ENCODE results near the gene BANP.
A peak's percentile ranks its signal among the peaks of the same experiment; 100 is the strongest.
"Not testable (repeated sequence)": the region's sequence is repeated elsewhere in the genome, so short reads cannot be mapped to it uniquely, and the experiment has no call there.

The BANP gene

GRCh38 chr16:88102597-88102996, 151.4 kb downstream of the BANP start:
- FAIRE-seq (no peak), DNase-seq (ENCODE audit: insufficient read length, low spot score) (no peak)
- no peak for TF ChIP-seq POLR2A (IDR thresholded peaks at IDR 0.05; ENCODE audit: low read depth, low read length)
- no peak for TF ChIP-seq PAX5 (IDR thresholded peaks at IDR 0.05; ENCODE audit: insufficient read depth, low read length, severe bottlenecking)
- no peak for TF ChIP-seq POLR2AphosphoS5 (IDR thresholded peaks at IDR 0.05; ENCODE audit: low read depth, low read length)
- no peak for TF ChIP-seq SPI1 (IDR thresholded peaks at IDR 0.05; ENCODE audit: low read depth, low read length)
- no peak for TF ChIP-seq POU2F2 (IDR thresholded peaks at IDR 0.05; ENCODE audit: low read depth, low read length)
- TF ChIP-seq TAF1 (IDR thresholded peaks at IDR 0.05; ENCODE audit: low read depth, low read length) = no peak

GRCh38 chr16:88103011-88103410, 151.8 kb downstream of the BANP start:
- FAIRE-seq (no peak), DNase-seq (ENCODE audit: insufficient read length, low spot score) (no peak)
- TF ChIP-seq POLR2AphosphoS5 (IDR thresholded peaks at IDR 0.05; ENCODE audit: low read depth, low read length) (no peak), POLR2A (IDR thresholded peaks at IDR 0.05; ENCODE audit: low read depth, low read length) (no peak)

GRCh38 chr16:88103581-88104188, 152.5 kb downstream of the BANP start:
- DNase-seq (ENCODE audit: insufficient read length, low spot score) (no peak), FAIRE-seq (no peak)
- no peak for TF ChIP-seq TAF1 (IDR thresholded peaks at IDR 0.05; ENCODE audit: low read depth, low read length)
- no peak for TF ChIP-seq PAX5 (IDR thresholded peaks at IDR 0.05; ENCODE audit: insufficient read depth, low read length, severe bottlenecking)
- TF ChIP-seq POLR2AphosphoS5 (IDR thresholded peaks at IDR 0.05; ENCODE audit: low read depth, low read length) = no peak
- no peak for TF ChIP-seq SPI1 (IDR thresholded peaks at IDR 0.05; ENCODE audit: low read depth, low read length)
- no peak for TF ChIP-seq POLR2A (IDR thresholded peaks at IDR 0.05; ENCODE audit: low read depth, low read length)
- TF ChIP-seq POU2F2 (IDR thresholded peaks at IDR 0.05; ENCODE audit: low read depth, low read length) = no peak

DNA sequence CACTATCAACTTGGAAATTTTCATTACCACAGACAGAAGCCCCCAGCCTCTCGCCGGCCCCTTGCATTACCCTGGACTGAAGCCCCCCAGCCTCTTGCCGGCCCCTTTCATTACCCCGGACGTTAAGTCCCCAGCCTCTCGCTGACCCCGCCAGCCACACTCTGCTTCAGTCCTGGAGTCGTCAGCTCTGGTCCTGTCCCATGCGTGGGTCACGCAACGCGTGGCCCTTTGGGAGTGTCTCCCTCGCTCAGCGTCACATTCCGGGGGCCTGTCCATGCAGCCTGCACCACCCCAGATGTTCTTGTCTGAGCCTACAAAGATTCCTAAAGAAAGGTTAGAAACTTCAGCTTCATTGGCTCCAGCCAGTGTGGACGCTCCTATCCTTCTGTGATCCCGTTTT, 153.1 kb downstream of the BANP start:
- not testable (repeated sequence) for DNase-seq (ENCODE audit: insufficient read length, low spot score); FAIRE-seq

GRCh38 chr16:88105574-88106140, 154.4 kb downstream of the BANP start:
- FAIRE-seq = not testable (repeated sequence)

DNA sequence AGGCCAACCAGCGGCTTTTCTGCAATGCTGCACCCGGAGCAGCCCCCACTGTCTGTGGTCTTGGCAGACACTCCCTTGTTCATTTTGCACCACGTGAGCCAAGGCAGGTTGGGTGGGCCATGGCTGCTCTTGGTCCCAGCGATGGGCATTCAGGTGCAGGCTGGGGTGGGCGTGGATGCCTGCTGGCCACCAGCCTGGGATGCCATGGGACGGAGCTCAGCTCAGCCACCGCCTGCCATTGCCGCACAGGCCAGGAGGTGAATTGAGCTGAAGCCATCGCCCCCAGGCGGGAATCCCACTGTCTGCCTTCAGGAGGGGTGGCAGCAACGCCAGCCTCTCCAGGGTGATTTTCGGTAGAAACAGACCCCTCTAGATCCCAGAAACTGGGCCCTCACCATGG, 155.3 kb downstream of the BANP start:
- FAIRE-seq; DNase-seq (ENCODE audit: insufficient read length, low spot score): not testable (repeated sequence)

More at GRCh38 chr16:88105574-88106140, 154.4 kb downstream of the BANP start:
- not testable (repeated sequence) for DNase-seq (ENCODE audit: insufficient read length, low spot score)

- FAIRE-seq (no peak), DNase-seq (ENCODE audit: insufficient read length, low spot score) (no peak)
- TF ChIP-seq POLR2AphosphoS5 (IDR thresholded peaks at IDR 0.05; ENCODE audit: low read depth, low read length) (no peak), PAX5 (IDR thresholded peaks at IDR 0.05; ENCODE audit: insufficient read depth, low read length, severe bottlenecking) (no peak), SPI1 (IDR thresholded peaks at IDR 0.05; ENCODE audit: low read depth, low read length) (no peak), POLR2A (IDR thresholded peaks at IDR 0.05; ENCODE audit: low read depth, low read length) (no peak), POU2F2 (IDR thresholded peaks at IDR 0.05; ENCODE audit: low read depth, low read length) (no peak), TAF1 (IDR thresholded peaks at IDR 0.05; ENCODE audit: low read depth, low read length) (no peak)
Measured at GRCh38 chr16:88108762-88109161, 157.5 kb downstream of the BANP start.

DNA sequence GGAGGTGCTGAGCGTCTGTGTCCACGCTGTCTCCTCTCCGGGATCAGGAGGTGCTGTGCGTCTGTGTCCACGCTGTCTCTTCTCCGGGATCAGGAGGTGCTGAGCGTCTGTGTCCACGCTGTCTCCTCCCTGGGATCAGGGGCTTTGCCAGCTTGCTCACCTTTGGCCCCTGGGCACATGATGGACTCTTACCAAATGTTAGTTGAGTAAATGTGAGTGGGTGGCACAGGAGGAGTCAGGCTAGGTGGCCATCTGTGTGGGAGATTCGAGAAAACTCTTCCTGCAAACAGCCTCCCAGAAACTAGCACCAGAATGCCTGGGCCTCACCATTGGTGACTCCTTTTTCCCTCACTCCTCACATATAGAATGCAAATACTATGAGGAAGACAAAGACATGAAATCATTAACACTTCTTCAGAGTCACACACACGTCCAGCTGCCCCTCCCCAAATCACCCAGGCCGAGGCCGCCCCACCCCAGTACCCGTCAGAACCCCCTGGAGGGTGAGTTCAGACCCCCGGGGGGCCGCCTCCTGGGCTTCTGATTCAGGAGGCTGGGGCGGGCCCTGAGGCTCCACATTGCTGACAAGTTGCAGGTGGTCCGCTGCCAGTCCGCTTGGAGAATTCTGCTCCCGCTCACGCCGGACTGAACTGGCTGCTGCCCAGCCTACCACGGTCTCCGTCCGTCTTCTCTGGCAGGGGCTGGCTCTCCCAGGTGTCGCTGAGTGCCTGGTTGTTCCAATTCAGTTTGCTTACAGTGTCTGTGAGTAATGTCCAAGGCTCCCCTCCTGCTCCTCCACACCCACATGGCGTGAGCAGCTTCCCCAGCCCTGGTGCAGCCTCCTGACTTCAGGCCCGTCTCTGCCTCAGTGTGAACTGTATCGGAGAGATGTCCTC, 158.7 kb downstream of the BANP start:
- FAIRE-seq; DNase-seq (ENCODE audit: insufficient read length, low spot score): not testable (repeated sequence)

DNA sequence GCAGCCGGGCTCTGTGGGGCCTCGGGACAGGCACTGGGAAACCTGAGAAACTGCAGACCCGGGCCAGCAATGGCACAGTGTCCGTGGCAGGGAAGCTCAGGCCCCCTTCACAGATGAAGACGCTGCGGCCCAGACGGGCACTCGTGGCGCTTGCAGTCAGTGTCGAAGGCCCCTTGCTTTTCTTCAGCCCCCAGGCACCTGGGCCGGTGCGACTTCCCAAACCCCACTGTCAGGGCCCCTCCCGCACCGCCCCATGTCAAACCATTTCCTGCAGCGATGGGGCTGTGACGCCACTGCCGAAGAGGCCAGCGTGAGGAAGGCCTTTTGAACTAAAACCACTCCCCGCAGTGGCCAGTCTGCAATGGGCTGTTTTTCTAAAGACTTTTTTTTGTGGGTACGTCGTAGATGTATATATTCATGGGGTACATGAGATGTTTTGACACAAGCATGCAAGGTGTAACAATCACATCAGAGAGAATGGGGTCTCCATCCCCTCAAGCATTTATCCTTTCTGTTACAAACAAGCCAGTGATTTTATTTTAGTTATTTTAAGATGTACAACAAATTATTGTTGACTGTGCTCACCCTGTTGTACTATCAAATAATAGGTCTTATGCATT, 159.8 kb downstream of the BANP start:
- FAIRE-seq; DNase-seq (ENCODE audit: insufficient read length, low spot score): not testable (repeated sequence)

DNA sequence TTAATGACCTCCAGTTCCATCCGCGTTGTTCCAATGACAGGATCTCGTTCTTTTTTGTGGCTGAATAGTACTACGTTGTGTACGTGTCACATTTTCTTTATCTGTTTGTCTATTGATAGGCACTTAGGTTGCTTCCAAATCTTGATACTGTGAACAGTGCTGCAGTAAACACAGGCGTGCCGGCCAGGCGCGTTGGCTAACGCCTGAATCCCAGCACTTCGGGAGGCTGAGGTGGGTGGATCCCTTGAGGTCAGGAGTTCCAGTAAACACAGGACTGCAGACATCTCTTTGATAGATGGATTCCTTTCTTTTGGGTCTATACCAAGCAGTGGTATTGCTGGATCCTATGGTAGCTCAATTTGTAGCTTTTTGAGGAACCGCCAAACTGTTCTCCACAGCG, 160.7 kb downstream of the BANP start:
- not testable (repeated sequence) for DNase-seq (ENCODE audit: insufficient read length, low spot score); FAIRE-seq

DNA sequence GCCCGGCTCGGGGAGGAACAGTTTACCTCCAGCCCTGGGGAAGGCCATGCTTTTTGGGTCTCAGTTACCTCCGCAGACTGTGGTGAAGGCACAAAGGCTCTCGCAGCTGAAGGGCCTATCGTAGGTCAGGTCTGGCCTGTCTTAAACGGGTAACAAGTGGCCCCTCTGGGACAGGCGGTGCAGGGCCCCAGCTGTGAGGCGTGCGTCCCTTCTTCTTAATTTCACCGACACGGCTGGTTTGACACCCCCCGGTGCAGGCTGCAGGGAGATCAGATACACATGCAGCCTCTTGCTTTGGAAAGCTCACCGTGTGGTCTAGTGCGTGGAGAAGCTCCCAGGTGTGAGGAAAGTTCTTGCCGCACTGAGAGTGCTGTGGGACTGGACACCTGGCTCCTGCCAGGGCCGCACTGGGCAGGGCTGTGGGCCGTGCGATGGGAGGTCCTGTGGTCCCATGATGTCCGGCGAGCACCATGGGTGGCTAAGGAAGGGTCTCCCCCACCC, 162.4 kb downstream of the BANP start:
- DNase-seq (ENCODE audit: insufficient read length, low spot score) (no peak), FAIRE-seq (no peak)
- no peak for TF ChIP-seq POLR2AphosphoS5 (IDR thresholded peaks at IDR 0.05; ENCODE audit: low read depth, low read length)
- TF ChIP-seq PAX5 (IDR thresholded peaks at IDR 0.05; ENCODE audit: insufficient read depth, low read length, severe bottlenecking) = no peak
- no peak for TF ChIP-seq POLR2A (IDR thresholded peaks at IDR 0.05; ENCODE audit: low read depth, low read length)
- TF ChIP-seq TAF1 (IDR thresholded peaks at IDR 0.05; ENCODE audit: low read depth, low read length) = no peak
- no peak for TF ChIP-seq POU2F2 (IDR thresholded peaks at IDR 0.05; ENCODE audit: low read depth, low read length)
- no peak for TF ChIP-seq SPI1 (IDR thresholded peaks at IDR 0.05; ENCODE audit: low read depth, low read length)

DNA sequence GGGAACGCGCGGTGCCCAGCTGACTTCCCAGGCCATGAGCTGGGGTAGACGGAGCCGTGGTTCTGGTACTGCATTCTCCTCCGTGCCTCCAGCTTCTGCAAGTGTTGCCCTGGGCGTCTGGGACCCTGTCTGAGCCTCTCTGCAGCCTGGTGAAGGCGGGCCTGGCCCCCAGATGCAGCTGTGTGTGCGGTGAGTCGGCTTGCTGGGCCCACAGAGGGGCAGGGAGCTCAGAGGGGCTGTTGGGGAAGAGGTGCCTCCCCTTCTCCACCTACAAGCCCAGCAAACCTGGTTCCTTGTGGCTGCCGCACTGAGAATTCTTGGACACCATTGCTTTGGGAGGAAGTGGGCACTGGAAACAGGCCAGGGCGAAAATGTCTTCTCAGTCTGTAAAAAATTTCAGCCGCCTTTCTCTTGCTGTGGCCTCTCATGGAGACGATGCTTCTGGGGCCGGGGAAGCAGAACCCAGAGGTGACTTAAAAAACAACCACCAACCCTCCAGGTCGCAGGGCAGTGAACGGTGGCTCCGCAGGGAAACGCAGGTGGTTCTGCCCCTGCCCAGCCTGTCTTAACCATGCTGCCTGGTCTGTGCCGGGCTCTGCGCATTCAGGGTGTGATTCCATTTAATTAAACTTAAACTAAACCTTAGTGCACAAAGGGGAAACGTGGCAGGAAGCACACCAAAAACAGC, 163.5 kb downstream of the BANP start:
- DNase-seq (ENCODE audit: insufficient read length, low spot score) = not testable (repeated sequence)
- FAIRE-seq = peak; percentile 5
